Activated T-cell treated with anti-CD3 and anti-CD28 coated beads, Interleukin-2, amount 50 U/mL, for 24 hours (primary cell): ENCODE results near the gene GLRX5.

Experiments used
- DNase-seq: peaks from one replicate; pipeline ENCODE4 v3.0.0-alpha.2; 2020
- H3K27ac Mint-ChIP-seq: 2 replicates; pipeline ENCODE4 v1.8.0; 2020; ENCODE audit warnings: mild to moderate bottlenecking, mixed read lengths
- H3K27me3 Mint-ChIP-seq: 2 replicates; pipeline ENCODE4 v1.8.0; 2020; ENCODE audit warnings: mixed read lengths
- H3K36me3 Mint-ChIP-seq: 2 replicates; pipeline ENCODE4 v1.8.0; 2020; ENCODE audit warnings: low read depth, mixed read lengths
- H3K4me1 Mint-ChIP-seq: 2 replicates; pipeline ENCODE4 v1.8.0; 2020; ENCODE audit warnings: low read depth, mixed read lengths
- H3K4me3 Mint-ChIP-seq: 2 replicates; pipeline ENCODE4 v1.8.0; 2020; ENCODE audit warnings: mild to moderate bottlenecking, moderate library complexity, mixed read lengths
- H3K9me3 Mint-ChIP-seq: 2 replicates; pipeline ENCODE4 v1.8.0; 2020; ENCODE audit warnings: mixed read lengths

The GLRX5 gene

DNA sequence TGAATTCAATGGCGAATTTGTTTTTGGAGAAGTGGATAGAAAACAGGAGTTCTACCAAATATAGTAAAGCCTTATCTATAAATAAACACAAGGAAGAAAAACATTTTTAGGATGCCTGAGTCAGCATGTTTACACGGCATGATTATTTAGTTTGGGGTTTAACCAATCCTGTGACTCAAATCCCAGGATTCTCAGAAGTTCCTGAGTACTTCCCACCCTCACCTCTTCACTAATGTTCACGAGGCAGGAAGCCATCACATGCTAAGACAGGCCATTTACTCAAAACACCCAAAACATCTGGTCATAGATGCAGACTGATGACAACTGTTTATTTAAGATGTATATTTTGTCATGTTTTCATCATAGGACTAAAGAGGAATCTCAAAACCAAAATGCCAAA is 3.4 kb upstream of the GLRX5 start:
- Mint-ChIP-seq H3K4me3 (peak overlapping the region; percentile 94), H3K9me3 (no peaks in the 10 kb centered on the region), H3K36me3 (peaks cover 64% of the 10 kb centered on the region), H3K27me3 (no peaks in the 10 kb centered on the region), H3K27ac (peak overlapping the region; percentile 66), H3K4me1 (peaks cover 61% of the 10 kb centered on the region)
- no peak for DNase-seq

GRCh38 chr14:95531969-95532368 is 2.9 kb upstream of the GLRX5 start:
- H3K4me3 Mint-ChIP-seq, result peak overlapping the region; percentile 94
- H3K27me3 Mint-ChIP-seq, result no peaks in the 10 kb centered on the region
- DNase-seq, result no peak
- peak overlapping the region; percentile 95 for H3K27ac Mint-ChIP-seq
- peaks cover 64% of the 10 kb centered on the region for H3K36me3 Mint-ChIP-seq
- H3K4me1 Mint-ChIP-seq, result peaks cover 60% of the 10 kb centered on the region
- no peaks in the 10 kb centered on the region for H3K9me3 Mint-ChIP-seq

GRCh38 chr14:95533391-95533821 is 1.4 kb upstream of the GLRX5 start:
- peak overlapping the region; percentile 95 for H3K27ac Mint-ChIP-seq
- peaks cover 64% of the 10 kb centered on the region for H3K4me1 Mint-ChIP-seq
- no peaks in the 10 kb centered on the region for H3K27me3 Mint-ChIP-seq
- H3K9me3 Mint-ChIP-seq, result no peaks in the 10 kb centered on the region
- peak; percentile 44 for DNase-seq
- peaks cover 67% of the 10 kb centered on the region for H3K36me3 Mint-ChIP-seq
- peak overlapping the region; percentile 94 for H3K4me3 Mint-ChIP-seq

DNA sequence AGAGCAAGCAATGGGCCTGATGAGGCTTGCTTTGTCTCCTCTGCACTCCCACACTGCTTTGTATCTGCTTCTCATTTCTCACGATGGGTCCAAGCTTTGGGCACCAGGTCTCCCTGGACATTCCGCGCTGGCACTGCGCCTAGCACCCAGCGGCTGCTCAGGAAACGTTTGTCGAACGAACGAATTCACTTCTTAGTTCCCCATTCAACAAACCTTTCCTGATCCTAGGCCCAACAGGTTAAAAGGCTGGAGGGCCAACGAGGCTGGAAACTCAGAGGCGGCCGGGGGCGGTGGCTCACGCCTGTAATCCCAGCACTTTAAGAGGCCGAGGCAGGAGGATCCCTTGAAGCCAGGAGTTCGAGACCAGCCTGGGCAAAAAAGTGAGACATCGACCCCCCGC is 1.0 kb upstream of the GLRX5 start:
- peak; percentile 54 for DNase-seq
- H3K27ac Mint-ChIP-seq, result peak overlapping the region; percentile 95
- no peaks in the 10 kb centered on the region for H3K9me3 Mint-ChIP-seq
- no peaks in the 10 kb centered on the region for H3K27me3 Mint-ChIP-seq
- peak overlapping the region; percentile 94 for H3K4me3 Mint-ChIP-seq
- H3K36me3 Mint-ChIP-seq, result peaks cover 65% of the 10 kb centered on the region
- H3K4me1 Mint-ChIP-seq, result peaks cover 68% of the 10 kb centered on the region

GRCh38 chr14:95535226-95536021 is 574 bp downstream of the GLRX5 start:
- Mint-ChIP-seq H3K9me3 (no peaks in the 10 kb centered on the region), H3K27me3 (no peaks in the 10 kb centered on the region), H3K36me3 (peaks cover 49% of the 10 kb centered on the region), H3K4me3 (peak overlapping the region; percentile 94), H3K27ac (peak overlapping the region; percentile 88), H3K4me1 (peaks cover 65% of the 10 kb centered on the region)
- DNase-seq, result peak; percentile 47

- no peaks in the 10 kb centered on the region for H3K27me3 Mint-ChIP-seq
- peak overlapping the region; percentile 88 for H3K27ac Mint-ChIP-seq
- peak overlapping the region; percentile 94 for H3K4me3 Mint-ChIP-seq
- no peak for DNase-seq
- no peaks in the 10 kb centered on the region for H3K9me3 Mint-ChIP-seq
- peaks cover 64% of the 10 kb centered on the region for H3K4me1 Mint-ChIP-seq
- peaks cover 42% of the 10 kb centered on the region for H3K36me3 Mint-ChIP-seq
Measured at GRCh38 chr14:95536036-95536593, 1.3 kb downstream of the GLRX5 start.

DNA sequence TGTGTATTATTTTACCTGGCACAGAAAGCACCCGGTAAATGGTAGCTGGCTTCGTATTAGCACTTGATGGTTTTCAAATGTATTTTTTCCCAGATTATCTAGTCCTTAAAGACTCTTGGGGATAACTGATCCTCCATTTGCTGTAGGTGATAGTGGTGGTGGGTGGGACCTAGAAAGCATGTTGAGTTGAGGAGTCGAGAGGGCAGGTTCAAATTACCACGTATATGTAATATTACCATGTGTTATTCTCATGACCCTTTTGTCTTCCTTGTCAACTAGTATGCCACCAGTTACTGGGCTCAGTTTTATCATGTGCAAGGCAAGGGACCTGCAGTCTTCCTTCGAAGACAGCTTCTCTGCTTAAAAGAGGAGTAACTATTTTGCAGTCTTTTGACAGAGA is 1.8 kb downstream of the GLRX5 start:
- Mint-ChIP-seq H3K9me3 (no peaks in the 10 kb centered on the region), H3K4me1 (peaks cover 62% of the 10 kb centered on the region), H3K27ac (no peak overlapping the region), H3K27me3 (no peaks in the 10 kb centered on the region), H3K36me3 (peaks cover 36% of the 10 kb centered on the region), H3K4me3 (peak overlapping the region; percentile 94)
- DNase-seq, result no peak

- H3K4me1 Mint-ChIP-seq, result peaks cover 60% of the 10 kb centered on the region
- DNase-seq, result no peak
- H3K27me3 Mint-ChIP-seq, result no peaks in the 10 kb centered on the region
- H3K27ac Mint-ChIP-seq, result no peak overlapping the region
- H3K36me3 Mint-ChIP-seq, result peaks cover 28% of the 10 kb centered on the region
- H3K9me3 Mint-ChIP-seq, result no peaks in the 10 kb centered on the region
- H3K4me3 Mint-ChIP-seq, result peak overlapping the region; percentile 94
Measured at GRCh38 chr14:95537298-95538089, 2.6 kb downstream of the GLRX5 start.

GRCh38 chr14:95538801-95539509 is 4.1 kb downstream of the GLRX5 start:
- peaks cover 18% of the 10 kb centered on the region for H3K36me3 Mint-ChIP-seq
- no peak overlapping the region for H3K27ac Mint-ChIP-seq
- no peak overlapping the region for H3K4me3 Mint-ChIP-seq
- no peak for DNase-seq
- peaks cover 54% of the 10 kb centered on the region for H3K4me1 Mint-ChIP-seq
- H3K9me3 Mint-ChIP-seq, result no peaks in the 10 kb centered on the region
- H3K27me3 Mint-ChIP-seq, result no peaks in the 10 kb centered on the region

- Mint-ChIP-seq H3K27me3 (no peaks in the 10 kb centered on the region), H3K4me3 (no peak overlapping the region), H3K4me1 (peaks cover 63% of the 10 kb centered on the region), H3K27ac (no peak overlapping the region), H3K36me3 (peaks cover 28% of the 10 kb centered on the region), H3K9me3 (no peaks in the 10 kb centered on the region)
- no peak for DNase-seq
Measured at GRCh38 chr14:95540236-95540855, 5.5 kb downstream of the GLRX5 start.

- H3K27me3 Mint-ChIP-seq, result no peaks in the 10 kb centered on the region
- no peak overlapping the region for H3K4me3 Mint-ChIP-seq
Measured at GRCh38 chr14:95541346-95541745, 6.5 kb downstream of the GLRX5 start.

GRCh38 chr14:95541932-95542930 is 7.4 kb downstream of the GLRX5 start:
- peaks cover 39% of the 10 kb centered on the region for H3K36me3 Mint-ChIP-seq
- H3K9me3 Mint-ChIP-seq, result no peaks in the 10 kb centered on the region
- no peaks in the 10 kb centered on the region for H3K27me3 Mint-ChIP-seq
- no peak overlapping the region for H3K4me3 Mint-ChIP-seq
- no peak overlapping the region for H3K27ac Mint-ChIP-seq
- no peak for DNase-seq
- H3K4me1 Mint-ChIP-seq, result peaks cover 60% of the 10 kb centered on the region

More at GRCh38 chr14:95541346-95541745, 6.5 kb downstream of the GLRX5 start:
- no peak for DNase-seq
- Mint-ChIP-seq H3K9me3 (no peaks in the 10 kb centered on the region), H3K4me1 (peaks cover 63% of the 10 kb centered on the region), H3K27ac (no peak overlapping the region), H3K36me3 (peaks cover 30% of the 10 kb centered on the region)

DNA sequence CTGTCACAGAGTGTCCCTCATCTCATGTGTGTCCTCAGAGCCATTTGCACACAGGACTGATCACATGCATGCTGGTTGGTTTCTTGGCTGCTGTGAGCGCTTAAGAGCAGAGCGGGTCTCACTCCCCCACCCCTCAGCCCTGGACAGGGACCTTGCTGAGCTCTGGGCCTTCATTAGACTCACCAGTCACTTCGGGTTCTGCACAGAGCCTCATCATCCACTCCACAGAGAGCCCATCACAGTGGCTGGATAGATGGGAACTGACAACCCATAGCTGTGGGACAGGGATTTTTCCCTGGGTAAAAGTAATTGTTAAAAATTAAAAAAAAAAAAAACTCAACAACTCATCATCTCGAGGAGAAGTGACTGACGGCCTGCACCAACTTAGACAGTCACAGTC is 8.2 kb downstream of the GLRX5 start:
- H3K27me3 Mint-ChIP-seq, result no peaks in the 10 kb centered on the region
- H3K4me1 Mint-ChIP-seq, result peaks cover 54% of the 10 kb centered on the region
- no peaks in the 10 kb centered on the region for H3K9me3 Mint-ChIP-seq
- H3K27ac Mint-ChIP-seq, result no peak overlapping the region
- DNase-seq, result no peak
- H3K36me3 Mint-ChIP-seq, result peaks cover 47% of the 10 kb centered on the region
- no peak overlapping the region for H3K4me3 Mint-ChIP-seq
